Measurements from ENCODE around the gene ST6GALNAC6.
"Not testable (repeated sequence)": the region's sequence is repeated elsewhere in the genome, so short reads cannot be mapped to it uniquely, and the experiment has no call there.

ST6GALNAC6 gene

DNA sequence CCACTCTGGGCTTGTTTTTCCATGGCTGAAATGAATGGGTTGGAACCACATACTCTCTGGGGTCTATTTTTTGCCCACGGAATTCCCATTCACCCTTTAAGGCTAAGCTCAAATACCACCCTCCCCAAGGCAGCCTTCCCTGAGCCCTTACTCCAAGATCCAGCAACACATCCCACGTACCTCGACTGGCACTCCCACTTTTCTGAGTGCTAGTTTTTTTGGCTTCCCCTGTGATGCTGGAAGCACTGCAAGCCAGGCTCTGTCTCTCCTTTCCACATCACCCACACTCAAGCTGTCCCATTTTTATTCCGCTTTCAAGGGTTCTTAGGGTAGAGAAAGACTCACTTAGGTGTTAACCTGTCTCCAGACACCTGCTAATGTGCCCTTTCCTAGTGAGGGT, 6.0 kb downstream of the ST6GALNAC6 start:
- DNase-seq (ENCODE audit: low read depth), result no peak

- DNase-seq (ENCODE audit: low read depth), result no peak
These were observed 6.6 kb downstream of the ST6GALNAC6 start for GRCh38 chr9:127892831-127893230.

DNA sequence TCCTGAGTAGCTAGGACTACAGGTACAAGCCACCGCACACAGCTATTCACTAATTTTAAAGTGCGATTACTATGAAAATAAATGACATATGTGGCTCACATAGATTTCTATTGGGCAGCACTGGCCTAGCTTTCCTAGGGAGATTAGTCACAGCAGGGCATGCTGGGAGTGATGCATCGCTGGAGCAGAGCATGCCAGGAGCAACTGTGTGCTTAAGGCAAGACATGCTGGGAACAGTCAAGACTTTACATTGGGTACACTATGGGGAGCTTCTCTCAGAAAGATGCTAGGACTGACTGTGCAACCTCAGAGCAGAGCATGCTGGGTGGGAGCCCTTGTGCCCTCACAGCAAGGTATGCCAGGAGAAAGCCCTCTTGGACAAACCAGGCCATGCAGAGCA, 9.3 kb downstream of the ST6GALNAC6 start:
- no peak for DNase-seq (ENCODE audit: low read depth)

DNA sequence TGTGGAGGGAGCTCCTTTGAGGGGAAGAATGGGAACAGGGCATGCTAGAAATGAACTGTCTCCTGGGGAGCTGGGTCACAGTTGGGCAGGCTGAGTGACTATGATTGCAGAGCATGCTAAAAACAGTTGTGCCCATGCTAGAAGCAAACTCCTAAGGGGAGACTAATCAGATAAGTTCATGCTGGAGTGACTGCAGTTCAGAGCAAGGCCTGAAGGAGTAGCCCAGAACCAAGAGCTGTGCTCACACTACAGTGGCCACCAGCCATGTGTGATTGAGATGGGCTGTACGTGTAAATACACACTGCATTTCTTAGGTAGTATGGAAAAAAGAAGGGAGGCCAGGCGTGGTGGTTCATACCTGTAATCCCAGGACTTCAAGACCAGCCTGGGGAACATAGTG, 11.6 kb downstream of the ST6GALNAC6 start:
- DNase-seq (ENCODE audit: low read depth), result no peak

DNA sequence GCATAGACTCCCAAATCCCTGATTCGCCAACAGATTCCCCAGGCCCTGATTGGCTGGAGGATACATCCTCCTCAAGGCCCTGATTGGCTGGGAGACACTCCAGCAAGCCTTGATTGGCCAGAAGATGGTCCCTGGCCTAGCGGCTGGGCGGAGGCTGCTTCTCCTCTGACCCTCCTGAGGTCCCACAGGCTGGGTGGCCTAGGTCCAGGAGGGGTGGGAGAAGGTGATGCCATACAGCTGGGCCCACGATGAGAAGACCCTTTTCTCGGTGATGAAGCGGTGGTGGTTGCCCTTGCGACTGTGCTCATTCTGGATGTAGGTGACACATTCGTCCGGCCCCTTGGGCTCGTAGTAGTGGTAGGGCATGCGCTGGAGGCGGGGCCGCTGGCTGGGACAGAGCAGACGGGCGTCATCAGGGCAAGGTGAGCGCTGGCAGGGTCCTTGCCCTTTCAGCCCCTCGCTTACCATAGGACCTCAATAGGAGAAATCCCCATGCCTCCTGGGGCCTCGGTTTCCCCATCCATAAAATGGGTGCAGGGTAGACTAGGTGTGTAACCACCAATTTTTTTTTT, 12.9 kb downstream of the ST6GALNAC6 start:
- DNase-seq (ENCODE audit: low read depth), result no peak

DNA sequence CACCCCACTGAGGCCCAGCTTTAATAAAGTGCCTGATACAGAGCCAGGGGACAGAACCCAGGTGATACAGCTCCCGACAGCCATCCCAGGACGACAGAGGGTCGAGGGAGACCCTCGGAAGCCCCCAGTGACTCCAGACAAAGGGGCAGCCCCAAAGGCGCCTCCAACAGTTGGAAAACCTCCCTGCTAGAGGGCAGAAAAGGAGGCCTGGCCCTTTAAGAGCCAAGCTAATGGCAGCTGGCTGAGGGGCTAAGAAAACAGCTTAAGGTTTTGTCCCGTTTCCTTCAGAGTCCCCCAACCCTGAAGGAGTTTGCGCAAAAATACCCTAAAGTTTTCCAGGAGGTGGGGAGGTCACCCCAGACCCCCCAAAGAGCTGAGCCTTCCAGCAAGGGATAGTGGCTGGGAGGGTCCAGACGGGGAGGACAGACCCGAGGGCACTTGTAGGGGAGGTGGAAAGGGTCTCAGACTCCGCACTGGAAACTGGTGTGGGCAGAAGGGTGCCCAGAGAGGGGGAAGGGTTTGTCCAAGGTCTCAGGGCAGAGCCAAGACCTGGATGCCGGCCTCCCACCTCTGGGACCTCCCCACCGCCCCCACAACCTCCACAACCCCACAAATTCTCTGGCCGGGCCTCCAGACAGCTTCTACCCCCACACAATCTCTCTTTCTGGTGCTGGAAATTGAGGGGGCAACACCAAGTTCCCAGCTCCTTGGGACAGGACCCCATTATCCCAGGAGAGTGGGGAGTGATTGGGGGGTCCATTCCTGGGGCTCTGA, 13.7 kb downstream of the ST6GALNAC6 start:
- no peak for DNase-seq (ENCODE audit: low read depth)

DNA sequence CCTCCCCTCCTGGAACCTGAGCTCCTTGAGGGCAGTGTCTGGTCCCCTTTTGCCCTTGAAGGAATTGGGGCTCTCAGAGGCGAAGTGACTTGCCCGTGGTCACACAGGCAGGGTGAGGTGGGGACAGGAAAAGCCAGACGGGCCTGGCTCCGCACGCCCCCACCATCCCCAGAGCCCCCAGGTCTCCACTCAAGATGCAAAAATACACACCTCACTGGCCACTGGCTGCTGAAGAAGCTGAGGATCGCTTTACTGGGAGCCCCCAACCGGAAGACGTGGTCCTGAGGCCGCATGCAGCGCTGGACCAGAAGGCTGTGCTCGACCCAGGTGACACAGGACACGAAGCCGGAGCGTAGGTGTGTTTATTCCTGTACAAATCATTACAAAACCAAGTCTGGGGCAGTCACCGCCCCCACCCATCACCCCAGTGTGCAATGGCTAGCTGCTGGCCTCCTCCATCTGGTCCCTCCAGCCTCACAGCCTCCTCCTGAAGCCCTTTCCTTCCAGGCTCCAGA, 14.4 kb downstream of the ST6GALNAC6 start:
- DNase-seq (ENCODE audit: low read depth), result no peak

DNA sequence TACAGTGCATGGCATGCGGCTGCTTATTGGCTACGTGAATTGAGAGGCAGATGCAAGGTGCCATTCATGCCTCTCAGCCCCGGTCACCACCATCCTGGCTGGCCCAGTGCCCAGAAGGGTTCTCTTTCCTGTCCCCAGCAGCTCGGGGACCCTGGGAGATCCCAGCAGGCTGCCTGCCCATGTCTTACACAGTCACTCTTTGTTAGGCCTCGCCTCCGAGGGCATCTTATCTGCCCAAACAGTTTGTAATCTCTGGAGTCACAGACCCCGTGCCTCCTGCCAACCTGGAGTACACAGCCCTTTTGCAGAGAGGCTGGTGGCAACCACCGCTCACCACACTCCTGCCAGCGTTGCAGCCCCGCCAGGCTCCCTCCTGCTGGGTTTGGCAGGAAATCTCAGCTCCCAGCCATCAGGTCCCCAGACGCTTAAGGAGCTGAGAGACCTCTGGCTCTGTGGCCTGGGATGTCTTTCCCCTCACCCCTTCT, 14.9 kb downstream of the ST6GALNAC6 start:
- no peak for DNase-seq (ENCODE audit: low read depth)

DNA sequence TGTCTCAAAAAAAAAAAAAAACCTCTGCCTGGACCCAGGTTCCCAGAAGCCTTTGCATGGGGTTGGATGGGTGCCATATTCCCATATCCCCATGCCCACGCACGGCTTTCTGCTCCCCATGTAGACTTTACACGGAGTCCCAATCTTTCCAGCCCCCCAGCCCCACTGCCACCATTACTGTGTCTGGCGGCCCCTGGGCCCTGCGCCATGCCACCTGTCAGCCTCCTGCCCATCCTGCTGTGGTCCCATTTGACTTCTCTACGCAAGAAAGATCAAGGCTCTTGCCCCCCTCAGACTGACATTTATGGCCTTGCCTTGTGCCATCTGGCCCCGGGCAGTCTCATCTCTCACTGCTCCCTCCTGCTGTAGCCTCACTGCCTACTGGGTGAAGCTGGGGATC, 15.4 kb downstream of the ST6GALNAC6 start:
- DNase-seq (ENCODE audit: low read depth), result no peak

- not testable (repeated sequence) for DNase-seq (ENCODE audit: low read depth)
These were observed 17.7 kb downstream of the ST6GALNAC6 start for GRCh38 chr9:127881715-127882114.

DNA sequence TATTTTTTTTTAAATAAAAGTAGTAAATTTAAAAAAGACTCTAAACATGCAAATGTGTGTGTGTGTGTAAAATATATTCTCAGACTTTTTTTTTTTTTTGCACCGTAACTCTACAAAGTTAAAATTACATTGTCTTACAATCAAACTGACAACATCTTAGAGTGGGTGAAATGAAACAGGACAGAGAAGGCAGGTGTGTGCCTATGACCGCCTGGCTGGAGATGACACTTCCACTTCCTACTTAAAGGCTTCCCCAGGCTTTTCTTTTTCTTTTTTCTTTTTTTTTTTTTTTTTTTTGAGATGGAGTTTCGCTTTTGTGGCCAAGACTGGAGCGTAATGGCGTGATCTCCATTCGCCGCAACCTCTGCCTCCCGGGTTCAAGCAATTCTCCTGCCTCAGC, 19.3 kb downstream of the ST6GALNAC6 start:
- DNase-seq (ENCODE audit: low read depth), result no peak

DNA sequence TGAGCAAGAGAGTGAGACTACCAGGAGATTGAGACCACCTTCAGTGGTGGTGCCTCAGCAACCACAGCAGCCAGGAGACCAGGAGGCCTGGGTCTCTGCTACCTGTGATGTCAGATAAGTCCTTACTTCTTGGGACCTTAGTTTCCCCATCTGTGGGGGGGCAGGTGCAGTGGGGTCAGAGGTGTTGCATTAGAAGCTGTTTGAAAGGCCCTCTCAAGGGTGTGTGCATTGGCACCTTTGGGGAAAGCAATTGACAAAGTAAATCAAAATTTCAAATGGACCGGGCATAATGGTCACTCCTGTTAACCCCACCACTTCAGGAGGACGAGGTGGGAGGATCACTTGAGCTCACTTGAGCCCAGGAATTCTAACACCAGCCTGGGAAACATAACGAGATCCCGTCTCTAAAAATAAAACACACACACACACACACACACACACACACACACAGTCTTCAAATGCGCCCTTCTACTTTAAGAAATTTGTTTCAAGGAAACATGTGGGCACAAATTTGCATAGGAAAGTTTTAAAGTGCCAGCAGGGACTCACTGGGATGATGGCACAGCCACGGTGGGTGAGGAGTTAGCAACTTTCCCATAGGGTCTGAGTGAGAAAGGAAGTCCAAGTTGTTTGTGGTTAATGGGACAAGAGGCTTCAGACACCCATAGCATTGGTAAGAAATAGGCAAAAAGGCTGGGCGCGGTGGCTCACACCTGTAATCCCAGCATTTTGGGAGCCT, 20.6 kb downstream of the ST6GALNAC6 start:
- DNase-seq (ENCODE audit: low read depth), result no peak

GRCh38 chr9:127878001-127878651, 21.3 kb downstream of the ST6GALNAC6 start:
- no peak for DNase-seq (ENCODE audit: low read depth)

DNA sequence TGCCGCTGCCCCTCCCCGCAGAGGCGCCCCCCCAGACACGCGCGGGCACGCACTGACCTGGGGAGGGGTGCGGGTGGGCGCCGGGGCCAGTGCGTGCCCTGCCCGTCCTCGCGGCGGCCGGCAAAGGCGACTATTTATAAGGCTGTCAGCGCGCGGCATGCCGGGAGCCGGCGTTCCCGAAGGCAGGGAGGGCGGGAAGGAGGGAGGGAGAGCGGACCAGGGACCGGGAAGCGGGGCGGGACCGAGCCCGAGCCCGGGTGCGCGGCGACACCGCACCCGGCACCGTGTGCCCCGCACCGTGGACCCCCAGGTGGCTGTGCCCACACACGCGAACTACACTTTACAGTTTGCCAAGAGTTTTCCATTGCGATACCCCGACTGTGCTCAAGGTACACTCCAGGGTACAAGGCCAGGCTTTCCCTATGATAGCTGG, 21.8 kb downstream of the ST6GALNAC6 start, which contains the start of gene AK1:
TSS of gene AK1 (minus strand) at position 110 of the 433 bp plus-strand sequence. CDS start 3,058 bp downstream, outside the sequence.
- peak; percentile 41 for DNase-seq (ENCODE audit: low read depth)

DNA sequence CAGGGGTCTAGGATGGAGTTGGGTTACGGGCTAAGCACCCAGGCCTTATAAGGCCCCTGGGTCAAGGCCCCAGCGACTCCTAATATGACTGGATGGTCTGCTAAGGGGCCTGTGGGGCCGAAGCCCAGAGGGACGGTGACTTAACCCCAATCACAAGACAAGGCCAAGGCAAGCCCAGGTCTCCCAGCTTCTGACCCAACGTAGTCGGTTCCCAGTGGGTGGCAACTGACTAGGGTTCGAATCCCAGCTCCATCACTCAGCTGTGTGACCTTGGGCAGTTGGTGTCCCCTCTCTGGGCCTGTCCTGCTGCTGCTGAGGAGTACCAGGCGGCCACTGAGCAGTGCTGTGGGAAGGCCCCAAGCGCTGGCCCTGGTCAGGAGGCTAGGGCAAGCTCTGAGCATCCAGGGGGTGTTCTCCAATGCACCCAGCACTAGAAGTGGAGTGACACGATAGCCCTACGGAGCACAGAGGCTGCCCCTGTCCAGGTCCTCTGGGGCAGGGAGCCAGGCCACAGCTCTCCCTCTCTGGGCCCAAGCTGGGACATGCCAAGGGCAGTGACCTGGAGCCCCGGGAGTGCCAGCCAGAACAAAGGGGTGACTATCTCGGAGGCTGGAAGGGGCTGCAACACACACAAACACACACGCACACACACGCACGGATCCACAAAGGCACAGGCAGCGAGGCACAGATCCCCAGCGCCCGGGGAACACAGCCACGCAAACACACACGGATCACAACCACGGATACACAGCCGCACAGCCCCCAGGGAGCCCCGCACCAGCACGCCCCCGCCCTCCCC, 22.4 kb downstream of the ST6GALNAC6 start:
- no peak for DNase-seq (ENCODE audit: low read depth)

- no peak for DNase-seq (ENCODE audit: low read depth)
These were observed 23.2 kb downstream of the ST6GALNAC6 start for GRCh38 chr9:127876026-127876763.

DNA sequence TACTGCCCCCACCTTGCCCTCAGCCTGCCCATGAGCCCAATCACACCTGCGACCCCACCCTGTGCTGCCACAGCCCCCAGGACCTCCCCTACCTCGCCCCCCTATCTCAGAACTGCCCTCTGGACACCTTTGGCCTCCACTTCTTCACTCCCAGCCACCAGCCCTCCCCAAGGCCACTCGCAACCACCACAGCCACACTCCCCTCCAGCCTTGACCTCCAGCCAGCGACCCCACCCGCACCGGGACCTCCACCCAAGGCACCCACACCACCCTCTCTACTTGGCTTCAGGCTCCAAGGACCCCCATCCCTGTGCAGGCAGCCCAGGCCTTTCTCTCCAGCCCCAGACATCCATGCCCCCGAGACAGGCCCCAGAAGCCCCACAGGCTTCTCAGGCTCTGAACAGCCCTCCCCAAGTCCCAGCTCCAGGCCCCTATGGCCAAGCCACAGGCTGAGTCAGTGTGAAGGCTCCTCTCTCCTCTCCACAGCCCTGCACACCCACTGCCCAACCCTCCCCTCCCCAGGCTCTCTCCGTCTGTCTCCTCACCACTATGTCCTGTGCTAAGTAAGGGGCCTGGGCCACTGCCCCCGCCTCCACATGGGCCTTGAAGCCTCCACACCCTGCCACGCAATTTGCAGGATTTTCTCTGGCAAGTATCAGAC, 24.0 kb downstream of the ST6GALNAC6 start:
- peak; percentile 52 for DNase-seq (ENCODE audit: low read depth)

GRCh38 chr9:127874301-127875221, 24.8 kb downstream of the ST6GALNAC6 start:
- DNase-seq (ENCODE audit: low read depth), result no peak

- DNase-seq (ENCODE audit: low read depth), result no peak
These were observed 25.5 kb downstream of the ST6GALNAC6 start for GRCh38 chr9:127873886-127874285.
